Measurements from ENCODE around the gene SGK1.

- TF ChIP-seq POLR2A (IDR thresholded peaks at IDR 0.05; ENCODE audit: extremely low read depth, insufficient read length) (no peak), MAX (IDR thresholded peaks at IDR 0.05; ENCODE audit: low read depth, low read length) (no peak), CTCF (IDR thresholded peaks at IDR 0.05; ENCODE audit: low read depth, low read length) (no peak), MYC (IDR thresholded peaks at IDR 0.05; ENCODE audit: low read depth, low read length) (no peak)
Measured at GRCh38 chr6:134256862-134257261, 61.0 kb downstream of the SGK1 start.
